GM18907 (cell line): ENCODE measurements around the gene PAK2.

Source experiments
- ATAC-seq: cut with Tn5 transposase; IDR thresholded peaks from one replicate; pipeline ENCODE4 v1.9.1; 2021; ENCODE audit warnings: mild to moderate bottlenecking, moderate library complexity; ENCODE audit not compliant: unreplicated experiment

The PAK2 gene

GRCh38 chr3:196739671-196740480 lies at the start of gene PAK2:
PAK2 (plus strand) TSS chr3:196739857; CDS start chr3:196782647, 42,790 bp downstream.
- ATAC-seq, result peak; percentile 83

- ATAC-seq, result no peak
Observed at GRCh38 chr3:196689941-196690660, 49.6 kb upstream of the PAK2 start.

GRCh38 chr3:196691386-196691785 lies 48.3 kb upstream of the PAK2 start:
- no peak for ATAC-seq

- no peak for ATAC-seq
Observed at GRCh38 chr3:196694202-196694638, 45.4 kb upstream of the PAK2 start.

GRCh38 chr3:196694941-196695848 lies 44.5 kb upstream of the PAK2 start:
- ATAC-seq, result no peak

GRCh38 chr3:196695849-196696226 lies 43.8 kb upstream of the PAK2 start:
- no peak for ATAC-seq

GRCh38 chr3:196697270-196697669 lies 42.4 kb upstream of the PAK2 start:
- ATAC-seq, result no peak

- no peak for ATAC-seq
Observed at GRCh38 chr3:196699749-196700148, 39.9 kb upstream of the PAK2 start.

- no peak for ATAC-seq
Observed at GRCh38 chr3:196700801-196701200, 38.9 kb upstream of the PAK2 start.

- ATAC-seq, result no peak
Observed at GRCh38 chr3:196706327-196706726, 33.3 kb upstream of the PAK2 start.

GRCh38 chr3:196706731-196707130 lies 32.9 kb upstream of the PAK2 start:
- ATAC-seq, result no peak

- ATAC-seq, result no peak
Observed at GRCh38 chr3:196707566-196707965, 32.1 kb upstream of the PAK2 start.

- ATAC-seq, result no peak
Observed at GRCh38 chr3:196708467-196708866, 31.2 kb upstream of the PAK2 start.

GRCh38 chr3:196711838-196712513 lies 27.7 kb upstream of the PAK2 start, which contains the start of the genes CEP19 and PIGX:
CEP19 (minus strand) TSS chr3:196712250; CDS start chr3:196708657, 3,593 bp downstream.
PIGX (plus strand) TSS chr3:196712377.
- ATAC-seq, result peak; percentile 71

- ATAC-seq, result peak; percentile 46
Observed at GRCh38 chr3:196712514-196713413, 26.9 kb upstream of the PAK2 start.

GRCh38 chr3:196717162-196717561 lies 22.5 kb upstream of the PAK2 start:
- peak; percentile 51 for ATAC-seq

GRCh38 chr3:196721097-196721496 lies 18.6 kb upstream of the PAK2 start:
- no peak for ATAC-seq

GRCh38 chr3:196726788-196727675 lies 12.6 kb upstream of the PAK2 start:
- no peak for ATAC-seq
